ENCODE measurements around the gene THSD7B.

- no peak for TF ChIP-seq POLR2A (IDR thresholded peaks at IDR 0.05)
- TF ChIP-seq, protein P1, sequence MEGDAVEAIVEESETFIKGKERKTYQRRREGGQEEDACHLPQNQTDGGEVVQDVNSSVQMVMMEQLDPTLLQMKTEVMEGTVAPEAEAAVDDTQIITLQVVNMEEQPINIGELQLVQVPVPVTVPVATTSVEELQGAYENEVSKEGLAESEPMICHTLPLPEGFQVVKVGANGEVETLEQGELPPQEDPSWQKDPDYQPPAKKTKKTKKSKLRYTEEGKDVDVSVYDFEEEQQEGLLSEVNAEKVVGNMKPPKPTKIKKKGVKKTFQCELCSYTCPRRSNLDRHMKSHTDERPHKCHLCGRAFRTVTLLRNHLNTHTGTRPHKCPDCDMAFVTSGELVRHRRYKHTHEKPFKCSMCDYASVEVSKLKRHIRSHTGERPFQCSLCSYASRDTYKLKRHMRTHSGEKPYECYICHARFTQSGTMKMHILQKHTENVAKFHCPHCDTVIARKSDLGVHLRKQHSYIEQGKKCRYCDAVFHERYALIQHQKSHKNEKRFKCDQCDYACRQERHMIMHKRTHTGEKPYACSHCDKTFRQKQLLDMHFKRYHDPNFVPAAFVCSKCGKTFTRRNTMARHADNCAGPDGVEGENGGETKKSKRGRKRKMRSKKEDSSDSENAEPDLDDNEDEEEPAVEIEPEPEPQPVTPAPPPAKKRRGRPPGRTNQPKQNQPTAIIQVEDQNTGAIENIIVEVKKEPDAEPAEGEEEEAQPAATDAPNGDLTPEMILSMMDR (IDR thresholded peaks at IDR 0.05 in 8 of 11, conservative IDR thresholded peaks at IDR 0.05 in 3 of 11): no peak
- TF ChIP-seq POLR2AphosphoS5 (IDR thresholded peaks at IDR 0.05): no peak
Measured at GRCh38 chr2:137194111-137194510, 428.8 kb downstream of the THSD7B start.

All from spleen (tissue), 7 donors.